ENCODE results near the gene VSTM2A. TPM values are rescaled to one million over a fixed set of nuclear protein-coding genes. Genes with fewer than 3 reads are reported as not detected.

Gene VSTM2A
- polyA plus RNA-seq, 10 donors, result 0.18 to 0.54 TPM; not detected in 8

DNA sequence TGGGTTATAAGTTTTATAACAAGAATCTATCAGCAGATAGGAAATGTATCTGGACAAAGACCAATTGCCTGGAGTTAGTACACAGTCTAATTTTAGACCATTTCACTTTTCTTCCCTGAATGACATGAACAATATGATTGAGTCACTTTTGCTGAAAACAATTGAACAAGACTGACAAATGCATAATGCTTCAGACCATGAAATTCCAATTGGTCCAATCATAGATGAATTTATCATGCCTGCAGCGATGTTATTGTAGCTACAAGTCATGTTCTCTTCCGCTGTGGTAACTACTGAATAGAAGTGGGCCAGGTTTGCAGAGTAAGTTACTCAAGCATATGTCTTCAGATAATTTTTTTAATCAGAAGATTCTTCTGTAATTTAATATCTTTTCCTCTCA, 73.4 kb downstream of the VSTM2A start:
- no peak for DNase-seq

Other genes with a start within 250 kb of the VSTM2A start
- gene SEC61G, start 216.8 kb downstream of the VSTM2A start, polyA plus RNA-seq (ENCODE audit: insufficient read length in 10 of 10), result 100 to 1,000 TPM; 131 to 190 (median 156) TPM

All from muscle of back (tissue), 11 donors.